ENCODE data around the gene TRAPPC10.
A peak's percentile ranks its signal among the peaks of the same experiment; 100 is the strongest.

TRAPPC10 gene

GRCh38 chr21:44074315-44074958 is 62.3 kb downstream of the TRAPPC10 start:
- H3K36me3 ChIP-seq (ENCODE audit: control insufficient read depth in 1 of 2, insufficient read depth in 2 of 2, low read length in 2 of 2): peaks cover 38 to 82% of the 10 kb centered on the region in 2 donors

DNA sequence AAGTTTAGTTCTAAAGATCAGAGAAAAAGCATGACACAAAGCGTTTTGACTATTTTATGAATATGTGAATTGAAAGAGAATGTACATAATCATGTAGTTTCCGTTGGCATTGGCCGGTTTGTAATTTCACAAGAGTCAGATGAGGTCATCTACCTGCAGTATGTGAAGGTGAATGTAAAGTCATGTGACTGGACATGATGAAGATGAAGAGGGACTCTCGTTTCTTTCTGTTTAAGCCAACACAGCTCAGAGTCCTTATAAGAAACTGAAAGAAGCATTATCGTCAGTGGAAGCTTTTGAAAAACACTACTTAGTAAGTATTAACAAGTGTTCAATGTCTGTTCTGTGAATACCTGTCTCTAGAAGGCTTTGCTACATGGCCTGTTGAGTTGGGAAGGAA is 64.2 kb downstream of the TRAPPC10 start:
- H3K4me3 ChIP-seq (ENCODE audit: low read depth in 1 of 2, low read length in 2 of 2): no peak overlapping the region
- peaks cover 36 to 84% of the 10 kb centered on the region in 2 donors for H3K36me3 ChIP-seq (ENCODE audit: control insufficient read depth in 1 of 2, insufficient read depth in 2 of 2, low read length in 2 of 2)
- no peaks in the 10 kb centered on the region for H3K27me3 ChIP-seq (ENCODE audit: control insufficient read depth in 1 of 2, insufficient read depth in 2 of 2, low read length in 2 of 2)
- H3K9me3 ChIP-seq (ENCODE audit: control insufficient read depth in 1 of 2, low read length in 2 of 2): no peaks in the 10 kb centered on the region
- H3K4me1 ChIP-seq (ENCODE audit: control insufficient read depth in 1 of 2, insufficient read depth in 2 of 2, low read length in 2 of 2): no peaks in the 10 kb centered on the region
- no peak overlapping the region for H3K27ac ChIP-seq (ENCODE audit: low read depth, low read length)
- H3K9ac ChIP-seq (ENCODE audit: low read depth in 1 of 2, low read length in 2 of 2): no peak overlapping the region

More at GRCh38 chr21:44074315-44074958, 62.3 kb downstream of the TRAPPC10 start:
- Histone ChIP-seq H3K4me3 (ENCODE audit: low read depth in 1 of 2, low read length in 2 of 2) (no peak overlapping the region), H3K27ac (ENCODE audit: low read depth, low read length) (no peak overlapping the region), H3K9me3 (ENCODE audit: control insufficient read depth in 1 of 2, low read length in 2 of 2) (no peaks in the 10 kb centered on the region), H3K27me3 (ENCODE audit: control insufficient read depth in 1 of 2, insufficient read depth in 2 of 2, low read length in 2 of 2) (no peaks in the 10 kb centered on the region), H3K9ac (ENCODE audit: low read depth in 1 of 2, low read length in 2 of 2) (no peak overlapping the region), H3K4me1 (ENCODE audit: control insufficient read depth in 1 of 2, insufficient read depth in 2 of 2, low read length in 2 of 2) (no peaks in the 10 kb centered on the region)

GRCh38 chr21:44078411-44078981 is 66.4 kb downstream of the TRAPPC10 start:
- Histone ChIP-seq H3K9me3 (ENCODE audit: control insufficient read depth in 1 of 2, low read length in 2 of 2) (no peaks in the 10 kb centered on the region), H3K27me3 (ENCODE audit: control insufficient read depth in 1 of 2, insufficient read depth in 2 of 2, low read length in 2 of 2) (no peaks in the 10 kb centered on the region), H3K27ac (ENCODE audit: low read depth, low read length) (no peak overlapping the region), H3K9ac (ENCODE audit: low read depth in 1 of 2, low read length in 2 of 2) (no peak overlapping the region), H3K36me3 (ENCODE audit: control insufficient read depth in 1 of 2, insufficient read depth in 2 of 2, low read length in 2 of 2) (peaks cover 35 to 89% of the 10 kb centered on the region in 2 donors), H3K4me1 (ENCODE audit: control insufficient read depth in 1 of 2, insufficient read depth in 2 of 2, low read length in 2 of 2) (peaks cover 4 to 8% of the 10 kb centered on the region in 2 donors), H3K4me3 (ENCODE audit: low read depth in 1 of 2, low read length in 2 of 2) (no peak overlapping the region)

DNA sequence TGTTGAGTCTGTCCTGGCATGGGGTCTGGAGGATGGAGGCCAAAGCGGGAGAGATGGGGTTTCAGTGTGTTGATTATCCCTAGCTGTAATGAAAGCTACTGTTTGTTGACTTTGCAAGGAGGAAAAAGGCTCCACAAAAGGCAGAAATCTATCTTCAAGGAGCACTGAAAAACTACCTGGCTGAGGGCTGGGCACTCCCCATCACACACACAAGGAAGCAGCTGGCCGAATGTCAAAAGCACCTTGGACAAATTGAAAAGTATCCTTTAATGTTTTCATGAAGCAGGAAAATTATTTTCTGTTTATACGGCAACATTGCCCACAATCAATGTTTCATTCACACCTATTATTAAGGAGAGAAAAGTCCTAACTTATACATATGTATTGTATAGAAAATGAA is 67.3 kb downstream of the TRAPPC10 start:
- Histone ChIP-seq H3K4me1 (ENCODE audit: control insufficient read depth in 1 of 2, insufficient read depth in 2 of 2, low read length in 2 of 2) (peaks cover 8 to 13% of the 10 kb centered on the region in 2 donors), H3K27me3 (ENCODE audit: control insufficient read depth in 1 of 2, insufficient read depth in 2 of 2, low read length in 2 of 2) (no peaks in the 10 kb centered on the region), H3K27ac (ENCODE audit: low read depth, low read length) (no peak overlapping the region), H3K36me3 (ENCODE audit: control insufficient read depth in 1 of 2, insufficient read depth in 2 of 2, low read length in 2 of 2) (peaks cover 32 to 91% of the 10 kb centered on the region in 2 donors), H3K9ac (ENCODE audit: low read depth in 1 of 2, low read length in 2 of 2) (no peak overlapping the region), H3K9me3 (ENCODE audit: control insufficient read depth in 1 of 2, low read length in 2 of 2) (no peaks in the 10 kb centered on the region), H3K4me3 (ENCODE audit: low read depth in 1 of 2, low read length in 2 of 2) (no peak overlapping the region)

GRCh38 chr21:44079846-44080245 is 67.7 kb downstream of the TRAPPC10 start:
- H3K9me3 ChIP-seq (ENCODE audit: control insufficient read depth in 1 of 2, low read length in 2 of 2): no peaks in the 10 kb centered on the region
- no peak overlapping the region for H3K27ac ChIP-seq (ENCODE audit: low read depth, low read length)
- H3K9ac ChIP-seq (ENCODE audit: low read depth in 1 of 2, low read length in 2 of 2): no peak overlapping the region
- peaks cover 12 to 16% of the 10 kb centered on the region in 2 donors for H3K4me1 ChIP-seq (ENCODE audit: control insufficient read depth in 1 of 2, insufficient read depth in 2 of 2, low read length in 2 of 2)
- peaks cover 32 to 91% of the 10 kb centered on the region in 2 donors for H3K36me3 ChIP-seq (ENCODE audit: control insufficient read depth in 1 of 2, insufficient read depth in 2 of 2, low read length in 2 of 2)
- no peaks in the 10 kb centered on the region for H3K27me3 ChIP-seq (ENCODE audit: control insufficient read depth in 1 of 2, insufficient read depth in 2 of 2, low read length in 2 of 2)
- no peak overlapping the region for H3K4me3 ChIP-seq (ENCODE audit: low read depth in 1 of 2, low read length in 2 of 2)

DNA sequence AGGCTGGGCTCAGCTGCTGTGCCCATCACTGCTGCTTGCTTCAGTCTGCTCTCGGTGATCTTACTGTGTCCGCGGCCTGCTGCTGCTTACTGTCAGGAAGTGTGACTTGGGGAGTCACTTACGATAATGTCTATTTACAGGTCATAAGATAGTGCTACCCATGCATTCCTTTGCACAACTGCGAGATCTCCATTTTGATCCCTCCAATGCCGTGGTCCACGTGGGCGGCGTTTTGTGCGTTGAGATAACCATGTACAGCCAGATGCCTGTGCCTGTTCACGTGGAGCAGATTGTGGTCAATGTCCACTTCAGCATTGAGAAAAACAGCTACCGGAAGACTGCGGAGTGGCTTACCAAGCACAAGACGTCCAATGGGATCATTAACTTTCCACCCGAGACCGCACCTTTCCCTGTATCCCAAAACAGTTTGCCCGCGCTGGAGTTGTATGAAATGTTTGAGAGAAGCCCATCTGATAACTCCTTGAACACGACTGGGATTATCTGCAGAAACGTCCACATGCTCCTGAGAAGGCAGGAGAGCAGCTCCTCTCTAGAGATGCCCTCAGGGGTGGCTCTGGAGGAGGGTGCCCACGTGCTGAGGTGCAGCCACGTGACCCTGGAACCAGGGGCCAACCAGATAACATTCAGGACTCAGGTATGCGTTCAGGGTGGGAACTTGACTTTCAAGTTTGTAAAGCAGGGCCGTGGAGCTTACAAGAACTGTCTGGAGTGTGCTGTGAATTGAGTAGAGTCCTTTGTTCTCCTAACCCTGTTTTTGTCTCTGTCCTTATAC is 70.7 kb downstream of the TRAPPC10 start:
- Histone ChIP-seq H3K4me3 (ENCODE audit: low read depth in 1 of 2, low read length in 2 of 2) (no peak overlapping the region), H3K4me1 (ENCODE audit: control insufficient read depth in 1 of 2, insufficient read depth in 2 of 2, low read length in 2 of 2) (peaks cover 33 to 39% of the 10 kb centered on the region in 2 donors), H3K36me3 (ENCODE audit: control insufficient read depth in 1 of 2, insufficient read depth in 2 of 2, low read length in 2 of 2) (peaks cover 26 to 95% of the 10 kb centered on the region in 2 donors), H3K9ac (ENCODE audit: low read depth in 1 of 2, low read length in 2 of 2) (no peak overlapping the region), H3K27ac (ENCODE audit: low read depth, low read length) (no peak overlapping the region), H3K9me3 (ENCODE audit: control insufficient read depth in 1 of 2, low read length in 2 of 2) (no peaks in the 10 kb centered on the region), H3K27me3 (ENCODE audit: control insufficient read depth in 1 of 2, insufficient read depth in 2 of 2, low read length in 2 of 2) (no peaks in the 10 kb centered on the region)

DNA sequence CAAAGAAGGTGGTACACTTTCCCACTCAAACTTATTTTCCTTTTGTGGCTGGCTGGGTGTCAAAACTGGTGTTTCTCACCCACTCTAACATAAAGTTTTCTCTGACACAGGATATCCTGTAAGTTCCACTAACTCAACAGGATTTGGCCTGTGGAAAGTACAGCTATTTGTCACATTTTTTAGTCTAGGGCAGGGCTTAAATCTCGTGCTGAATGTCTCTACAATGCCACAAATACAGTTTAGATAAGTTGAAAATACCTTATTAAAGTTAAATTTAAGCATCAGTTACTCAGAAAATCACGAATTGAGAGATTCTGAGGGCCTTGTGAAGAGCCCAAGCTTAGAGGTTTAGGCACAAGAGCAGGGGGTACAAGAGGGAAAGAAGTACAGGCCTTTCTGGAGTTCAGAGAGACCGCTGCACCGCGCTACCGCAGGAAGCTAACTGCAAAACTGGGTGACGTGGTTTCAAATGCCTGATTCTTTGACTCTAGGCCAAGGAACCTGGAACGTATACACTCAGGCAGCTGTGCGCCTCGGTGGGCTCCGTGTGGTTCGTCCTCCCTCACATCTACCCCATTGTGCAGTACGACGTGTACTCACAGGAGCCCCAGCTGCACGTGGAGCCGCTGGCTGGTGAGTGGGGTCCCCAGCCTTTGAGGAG is 71.7 kb downstream of the TRAPPC10 start:
- H3K4me1 ChIP-seq (ENCODE audit: control insufficient read depth in 1 of 2, insufficient read depth in 2 of 2, low read length in 2 of 2): peaks cover 41 to 48% of the 10 kb centered on the region in 2 donors
- no peak overlapping the region for H3K4me3 ChIP-seq (ENCODE audit: low read depth in 1 of 2, low read length in 2 of 2)
- no peaks in the 10 kb centered on the region for H3K9me3 ChIP-seq (ENCODE audit: control insufficient read depth in 1 of 2, low read length in 2 of 2)
- peaks cover 23 to 95% of the 10 kb centered on the region in 2 donors for H3K36me3 ChIP-seq (ENCODE audit: control insufficient read depth in 1 of 2, insufficient read depth in 2 of 2, low read length in 2 of 2)
- no peaks in the 10 kb centered on the region for H3K27me3 ChIP-seq (ENCODE audit: control insufficient read depth in 1 of 2, insufficient read depth in 2 of 2, low read length in 2 of 2)
- H3K27ac ChIP-seq (ENCODE audit: low read depth, low read length): peak overlapping the region; percentile 63
- peak overlapping the region in 1 of 2 donors; percentile 40 for H3K9ac ChIP-seq (ENCODE audit: low read depth in 1 of 2, low read length in 2 of 2)

DNA sequence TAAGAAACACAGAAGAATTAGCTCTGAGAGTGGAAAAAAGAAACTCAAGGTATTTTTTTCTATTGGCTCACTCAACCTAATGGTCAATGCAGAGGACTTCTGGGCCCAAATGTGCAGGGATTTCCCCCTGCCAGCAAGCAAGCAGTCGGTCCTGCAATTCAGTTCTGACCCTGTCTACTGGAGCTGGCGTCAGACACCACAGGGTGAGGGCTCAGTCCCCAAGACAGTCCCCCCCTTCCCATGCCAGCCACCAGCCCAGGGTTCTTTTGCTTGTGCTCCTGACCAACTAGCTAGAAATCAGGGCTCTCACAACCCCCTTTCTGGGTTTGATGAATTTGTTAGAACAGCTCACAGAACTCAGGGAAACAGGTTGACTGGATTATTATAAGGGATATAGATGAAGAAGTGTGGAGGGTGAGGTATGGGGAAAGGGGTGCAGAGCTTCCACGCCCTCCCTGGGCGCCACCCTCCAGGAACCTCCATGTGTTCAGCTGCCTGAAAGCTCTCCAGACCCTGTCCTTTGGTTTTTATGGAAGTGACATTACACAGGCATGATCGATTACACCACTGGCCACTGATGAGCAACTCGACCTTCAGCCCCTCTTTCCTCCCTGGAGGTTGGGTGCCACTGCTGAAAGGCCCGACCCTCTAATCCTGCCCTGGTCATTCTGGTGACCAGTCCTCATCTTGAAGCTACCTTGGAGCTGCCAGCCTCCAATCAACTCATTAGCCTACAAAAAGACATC is 72.6 kb downstream of the TRAPPC10 start:
- Histone ChIP-seq H3K9ac (ENCODE audit: low read depth in 1 of 2, low read length in 2 of 2) (peak overlapping the region in 1 of 2 donors; percentile 40), H3K27me3 (ENCODE audit: control insufficient read depth in 1 of 2, insufficient read depth in 2 of 2, low read length in 2 of 2) (no peaks in the 10 kb centered on the region), H3K4me3 (ENCODE audit: low read depth in 1 of 2, low read length in 2 of 2) (no peak overlapping the region), H3K36me3 (ENCODE audit: control insufficient read depth in 1 of 2, insufficient read depth in 2 of 2, low read length in 2 of 2) (peaks cover 15 to 87% of the 10 kb centered on the region in 2 donors), H3K9me3 (ENCODE audit: control insufficient read depth in 1 of 2, low read length in 2 of 2) (no peaks in the 10 kb centered on the region), H3K4me1 (ENCODE audit: control insufficient read depth in 1 of 2, insufficient read depth in 2 of 2, low read length in 2 of 2) (peaks cover 50 to 58% of the 10 kb centered on the region in 2 donors), H3K27ac (ENCODE audit: low read depth, low read length) (peak overlapping the region; percentile 68)

DNA sequence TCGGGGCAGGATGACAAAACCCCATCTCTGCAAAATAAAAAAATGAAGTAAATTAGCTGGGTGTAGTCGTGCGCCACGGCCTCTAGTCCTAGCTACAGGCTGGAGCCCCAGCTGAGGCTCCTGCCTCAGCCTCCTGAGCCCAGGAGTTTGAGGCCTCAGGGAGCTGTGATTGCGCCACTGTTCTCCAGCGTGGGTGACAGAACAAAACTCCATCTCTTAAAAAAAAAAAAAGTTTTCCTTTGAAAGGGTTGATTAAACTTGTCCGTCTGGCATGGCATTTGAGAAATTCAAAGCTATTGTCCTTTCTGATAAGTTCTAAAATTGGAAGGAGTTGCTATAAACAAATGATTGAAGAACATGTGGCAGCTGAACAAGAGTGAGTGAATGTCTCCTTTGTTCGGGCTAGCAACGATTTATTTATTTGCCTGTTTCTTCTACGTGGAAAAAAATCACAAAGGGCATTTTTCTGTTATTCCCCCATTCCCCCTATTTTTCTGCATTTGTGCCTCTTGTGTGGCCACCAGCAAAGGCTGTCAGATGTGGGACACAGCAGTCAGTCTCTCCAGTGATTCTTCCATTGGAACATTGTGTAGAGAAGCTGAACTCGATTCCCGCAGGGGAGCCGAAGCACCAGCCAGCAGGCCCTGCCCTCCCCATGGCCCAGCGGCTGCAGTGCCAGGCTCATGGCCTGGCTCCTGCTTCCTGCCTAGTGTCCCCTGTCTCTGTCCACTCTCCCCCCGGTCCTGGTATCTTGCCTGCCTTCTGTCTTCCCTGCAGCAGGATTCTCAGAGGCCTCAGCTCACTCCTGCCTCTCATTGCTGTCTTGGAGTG is 73.6 kb downstream of the TRAPPC10 start:
- Histone ChIP-seq H3K9me3 (ENCODE audit: control insufficient read depth in 1 of 2, low read length in 2 of 2) (no peaks in the 10 kb centered on the region), H3K27ac (ENCODE audit: low read depth, low read length) (no peak overlapping the region), H3K27me3 (ENCODE audit: control insufficient read depth in 1 of 2, insufficient read depth in 2 of 2, low read length in 2 of 2) (no peaks in the 10 kb centered on the region), H3K36me3 (ENCODE audit: control insufficient read depth in 1 of 2, insufficient read depth in 2 of 2, low read length in 2 of 2) (peaks cover 14 to 82% of the 10 kb centered on the region in 2 donors), H3K9ac (ENCODE audit: low read depth in 1 of 2, low read length in 2 of 2) (no peak overlapping the region), H3K4me3 (ENCODE audit: low read depth in 1 of 2, low read length in 2 of 2) (no peak overlapping the region), H3K4me1 (ENCODE audit: control insufficient read depth in 1 of 2, insufficient read depth in 2 of 2, low read length in 2 of 2) (peaks cover 60 to 67% of the 10 kb centered on the region in 2 donors)
